Right ventricle myocardium superior (tissue), 1 donor: Measurements from ENCODE around the gene BARHL2. TPM values are rescaled to one million over a fixed set of nuclear protein-coding genes. Genes with fewer than 3 reads are reported as not detected.

Source experiments
- ATAC-seq: fragments of 200-7000 bp; cut with Tn5 transposase; one replicate; pipeline ENCODE4 v1.9.1; 2020; ENCODE audit warnings: mild to moderate bottlenecking; ENCODE audit not compliant: poor library complexity
- DNase-seq: peaks from one replicate; pipeline ENCODE4 v3.0.0-alpha.2; 2020
- intact Hi-C: fragments of 100-400 bp; cut with DNase I; formaldehyde crosslinking; loops from one replicate; pipeline ENCODE4 v1.11.2; 2022
- total RNA-seq: library from RNA; stranded (reverse); fragmentation: NEBNext Ultra II Directional; extraction: Animal tissue kit (Norgen Biotek cat#: 25700); gene quantifications from one replicate; pipeline ENCODE4 v1.2.1, GENCODE V29; 2021
- donor health status: DM: no; HTN: yes; CAD: no; lungs with severe emphysema.

BARHL2 gene
- total RNA-seq, 1 donor from 2014 or later: not detected

DNA sequence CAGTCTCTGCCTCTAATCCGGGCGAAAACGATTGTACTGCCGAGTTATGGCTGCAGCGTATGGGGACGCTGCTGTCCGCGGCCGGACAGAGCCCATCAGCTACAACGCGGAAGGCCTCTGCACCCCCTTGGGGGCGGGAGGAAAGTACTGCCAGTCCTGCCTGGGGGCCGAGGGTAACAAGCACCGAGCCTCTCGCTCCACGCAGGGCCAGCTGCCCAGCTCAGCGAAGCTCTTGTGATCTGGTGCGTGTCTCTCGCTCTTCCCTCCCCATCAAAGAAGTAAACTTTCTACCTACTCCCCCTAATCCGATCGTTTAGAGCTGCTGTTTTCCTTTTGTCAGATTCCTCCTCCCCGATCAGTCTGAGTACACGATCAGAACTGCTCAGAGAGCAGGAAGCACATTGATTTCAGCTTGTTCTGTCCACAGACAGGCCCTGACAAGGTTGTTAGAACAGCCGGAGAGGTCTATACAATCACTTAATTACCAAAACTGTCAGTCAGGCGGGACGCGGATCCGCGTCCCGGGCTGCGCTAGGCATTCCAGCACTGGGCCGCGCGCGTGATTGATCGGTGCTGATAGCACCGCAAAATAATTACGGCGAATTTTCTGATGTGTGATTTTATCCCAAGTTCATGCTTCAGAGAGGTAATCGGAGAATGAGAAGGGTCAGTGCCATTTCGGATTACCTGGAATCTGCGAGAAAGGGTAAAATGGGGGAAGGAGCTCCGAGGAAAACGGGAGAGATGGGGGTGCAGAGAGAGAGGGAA, 8.7 kb upstream of the BARHL2 start:
- no peak for DNase-seq
- intact Hi-C loops: no loop called here
- peak; percentile 27 for ATAC-seq

GRCh38 chr1:90724926-90725656, 8.0 kb upstream of the BARHL2 start:
- intact Hi-C loops: no loop called here
- ATAC-seq (no peak), DNase-seq (no peak)

DNA sequence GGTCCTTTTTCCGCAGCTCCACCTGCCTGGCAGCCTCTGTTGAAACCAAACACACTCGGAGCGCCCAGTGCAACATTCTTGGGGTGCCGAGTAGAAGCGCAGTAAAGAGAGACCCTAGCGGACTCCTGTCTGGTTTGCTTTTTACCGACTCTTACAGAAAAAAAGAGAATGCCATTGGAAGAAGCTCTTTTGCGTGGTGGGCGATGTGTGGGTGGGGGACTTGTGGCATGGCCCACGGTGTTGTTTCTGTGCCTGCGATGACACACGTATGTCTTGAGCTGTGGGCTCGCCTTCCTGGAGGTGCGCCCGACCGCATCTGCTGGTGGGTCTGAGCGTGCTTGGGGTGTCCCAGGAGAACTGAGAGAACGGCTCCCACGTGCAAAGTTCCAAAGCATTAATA, 7.3 kb upstream of the BARHL2 start:
- intact Hi-C loops: no loop called here
- DNase-seq (no peak), ATAC-seq (no peak)

DNA sequence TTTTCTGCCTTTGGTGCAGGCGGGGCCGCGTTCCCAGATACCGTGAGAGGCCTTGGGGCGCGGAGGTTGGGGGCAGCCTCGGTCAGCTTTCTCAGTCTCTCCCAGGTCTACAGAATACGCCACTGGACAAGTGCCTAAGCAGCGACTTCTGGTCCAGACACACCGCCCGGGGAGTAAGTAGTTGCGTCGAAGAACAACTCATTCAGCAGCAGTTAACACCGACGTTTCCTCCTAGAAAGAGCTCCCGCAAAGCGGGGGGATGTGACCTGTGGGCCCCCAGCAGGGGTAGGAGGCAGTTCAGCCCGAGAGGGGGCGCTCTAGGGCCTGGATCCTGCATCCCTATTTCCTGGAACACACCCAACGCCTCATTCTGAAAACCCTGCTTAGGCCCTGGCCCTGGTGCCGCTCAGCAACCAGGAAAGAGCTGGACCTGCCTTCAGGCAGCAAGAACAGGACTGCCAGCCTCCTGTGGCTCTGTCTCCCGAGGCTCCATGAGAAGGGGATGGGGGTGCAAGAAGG, 6.5 kb upstream of the BARHL2 start:
- ATAC-seq: no peak
- intact Hi-C loops: no loop called here
- DNase-seq: no peak

- no peak for DNase-seq
- intact Hi-C loops: no loop called here
- no peak for ATAC-seq
Observed at GRCh38 chr1:90722874-90723589, 5.9 kb upstream of the BARHL2 start.

- ATAC-seq: no peak
- intact Hi-C loops: no loop called here
- no peak for DNase-seq
Observed at GRCh38 chr1:90721210-90722194, 4.4 kb upstream of the BARHL2 start.

- intact Hi-C loops: no loop called here
- ATAC-seq (no peak), DNase-seq (no peak)
Observed at GRCh38 chr1:90720145-90720636, 3.1 kb upstream of the BARHL2 start.

GRCh38 chr1:90719330-90720144, 2.4 kb upstream of the BARHL2 start:
- DNase-seq (no peak), ATAC-seq (no peak)
- intact Hi-C loops: no loop called here

GRCh38 chr1:90718411-90719329, 1.6 kb upstream of the BARHL2 start:
- no peak for DNase-seq
- intact Hi-C loops: no loop called here
- ATAC-seq: no peak

DNA sequence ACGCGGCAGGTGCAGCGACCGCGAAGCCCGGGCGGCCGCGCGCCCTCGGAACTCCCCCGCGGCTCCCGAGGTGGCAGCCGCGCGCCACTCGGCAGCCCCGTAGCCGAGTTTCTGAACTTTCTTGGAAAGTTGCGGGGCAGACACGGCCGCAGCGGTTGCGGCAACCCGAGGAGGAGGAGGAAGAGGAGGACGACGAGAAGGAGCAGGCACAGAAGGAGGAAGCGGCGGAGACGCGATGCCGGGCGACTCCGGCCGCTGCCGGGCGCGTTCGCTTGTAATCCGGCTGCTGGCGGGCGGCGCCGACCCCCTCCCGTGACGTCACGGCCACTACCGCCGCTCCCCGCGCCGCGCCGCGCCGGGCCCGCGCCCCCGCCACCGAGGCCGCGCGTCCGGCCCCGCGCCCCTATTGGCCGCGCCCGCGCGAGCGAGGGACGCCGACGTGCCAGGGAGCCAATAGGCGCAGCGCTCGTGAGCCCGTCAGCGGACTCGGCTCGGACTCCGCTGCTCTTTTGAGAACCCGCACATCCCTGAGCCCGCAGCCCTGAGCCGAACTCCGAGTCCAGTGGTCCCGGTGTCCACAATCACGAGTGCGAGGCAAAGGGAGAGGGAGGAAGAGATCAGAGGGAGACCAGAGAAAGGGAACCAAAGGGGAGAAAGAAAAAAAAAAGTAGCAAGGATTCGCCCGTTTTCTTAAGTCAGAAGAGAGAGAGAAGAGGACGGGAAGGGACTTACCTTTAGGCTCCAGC, 736 bp upstream of the BARHL2 start:
- no peak for DNase-seq
- intact Hi-C loops: no loop called here
- ATAC-seq: no peak

DNA sequence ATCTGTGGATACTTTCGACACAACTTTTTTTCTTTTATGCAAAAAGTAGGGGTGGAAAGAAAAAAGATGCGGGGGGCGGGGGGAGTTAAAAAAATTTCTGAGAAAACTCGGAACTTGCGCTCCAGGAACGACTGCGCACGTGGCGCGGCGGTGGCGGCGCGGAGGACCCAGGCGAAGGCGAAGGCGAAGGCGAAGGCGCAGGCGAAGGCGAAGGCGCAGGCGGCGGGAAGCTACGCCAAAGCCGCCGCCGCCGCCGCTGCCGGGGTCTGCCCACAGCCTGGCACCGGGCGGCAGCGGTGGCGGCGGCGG, 208 bp upstream of the BARHL2 start:
- intact Hi-C loops: no loop called here

GRCh38 chr1:90716243-90716551, 905 bp downstream of the BARHL2 start:
- DNase-seq (no peak), ATAC-seq (no peak)
- intact Hi-C loops: no loop called here

More for the DNA sequence above, 208 bp upstream of the BARHL2 start:
- ATAC-seq (no peak), DNase-seq (no peak)

- DNase-seq (no peak), ATAC-seq (no peak)
- intact Hi-C loops: no loop called here
Observed at GRCh38 chr1:90715309-90715708, 1.8 kb downstream of the BARHL2 start.

DNA sequence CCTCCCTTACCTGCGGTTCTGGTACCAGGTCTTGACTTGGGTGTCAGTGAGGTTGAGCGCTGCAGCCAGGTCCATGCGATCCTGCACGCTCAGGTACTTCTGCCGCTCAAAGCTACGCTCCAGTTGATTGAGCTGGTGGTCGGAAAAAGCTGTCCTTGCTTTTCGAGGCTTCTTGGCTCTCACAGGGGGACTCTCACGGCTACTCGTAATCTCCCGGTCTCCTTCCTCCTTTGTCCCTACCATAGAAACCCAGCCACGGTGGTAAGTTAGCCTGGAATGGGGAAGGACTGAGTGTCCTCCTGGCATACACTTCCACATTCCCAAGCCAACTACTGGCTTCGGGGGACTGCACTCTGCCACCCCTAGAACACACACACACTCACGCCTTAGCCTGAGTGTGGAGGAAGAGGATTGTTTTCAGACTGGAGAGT, 2.6 kb downstream of the BARHL2 start:
- DNase-seq: no peak
- ATAC-seq: no peak
- intact Hi-C loops: no loop called here

- intact Hi-C loops: no loop called here
- DNase-seq (no peak), ATAC-seq (no peak)
Observed at GRCh38 chr1:90713741-90714509, 3.2 kb downstream of the BARHL2 start.
